Measurements from ENCODE around the gene PDIA5.

- no peak for TF ChIP-seq CTCF (IDR thresholded peaks at IDR 0.05)
- TF ChIP-seq POLR2A (IDR thresholded peaks at IDR 0.05) = no peak
These were observed 43.6 kb downstream of the PDIA5 start for GRCh38 chr3:123110282-123110975.
